Naive B cell (primary cell): ENCODE measurements around the gene NR2C1. TPM values are rescaled to one million over a fixed set of nuclear protein-coding genes. Genes with fewer than 3 reads are reported as not detected.
"Not testable (repeated sequence)": the region's sequence is repeated elsewhere in the genome, so short reads cannot be mapped to it uniquely, and the experiment has no call there.

Source experiments
- ATAC-seq, 2 donors: fragments of 150-1000 bp; cut with Tn5 transposase; 2 replicates each; pipeline ENCODE4 v1.10.0; 2021; ENCODE audit warnings: low read depth in 2 of 2, mild to moderate bottlenecking in 2 of 2, moderate library complexity in 2 of 2
- DNase-seq: peaks from one replicate; pipeline ENCODE4 v3.0.0; 2022
- H3K27ac Mint-ChIP-seq, 6 donors: one replicate each; pipeline ENCODE4 v1.8.0; 2020 to 2022; ENCODE audit warnings: mild to moderate bottlenecking in 6 of 6, mixed read lengths in 6 of 6, moderate library complexity in 5 of 6, inconsistent platforms in 2 of 6
- H3K27me3 Mint-ChIP-seq, 3 donors: one replicate each; pipeline ENCODE4 v1.8.0; 2021 to 2022; ENCODE audit warnings: mixed read lengths in 3 of 3, mild to moderate bottlenecking in 1 of 3
- H3K36me3 Mint-ChIP-seq, 2 donors: one replicate each; pipeline ENCODE4 v1.8.0; 2020 to 2022; ENCODE audit warnings: mixed read lengths in 2 of 2, inconsistent platforms in 1 of 2, mild to moderate bottlenecking in 1 of 2
- H3K4me1 Mint-ChIP-seq, 3 donors: one replicate each; pipeline ENCODE4 v1.8.0; 2020 to 2022; ENCODE audit warnings: mixed read lengths in 3 of 3, inconsistent platforms in 1 of 3, mild to moderate bottlenecking in 1 of 3, moderate library complexity in 1 of 3
- H3K4me3 Mint-ChIP-seq, 8 donors: one replicate each; pipeline ENCODE4 v1.8.0; 2020 to 2022; ENCODE audit warnings: mild to moderate bottlenecking in 8 of 8, mixed read lengths in 8 of 8, moderate library complexity in 8 of 8, inconsistent platforms in 2 of 8
- H3K9me3 Mint-ChIP-seq, 7 donors: one replicate each; pipeline ENCODE4 v1.8.0; 2020 to 2022; ENCODE audit warnings: mixed read lengths in 7 of 7, mild to moderate bottlenecking in 5 of 7, inconsistent platforms in 2 of 7, moderate library complexity in 1 of 7
- polyA plus RNA-seq, 6 donors: library from polyadenylated mRNA; unstranded; fragments of 300-500 nt; fragmentation: Illumina TruSeq; gene quantifications; one replicate each; pipeline ENCODE4 v1.2.3, GENCODE V29; 2021; ENCODE audit warnings: low read depth in 6 of 6

Gene NR2C1
- polyA plus RNA-seq, 6 donors from 2014 or later = 8.1 to 17.1 (median 11.5) TPM

- Mint-ChIP-seq H3K27me3 (no peaks in the 10 kb centered on the region), H3K9me3 (peaks cover 0 to 2% (median 0%) of the 10 kb centered on the region in 7 donors), H3K4me3 (no peak overlapping the region), H3K4me1 (peaks cover 18 to 19% (median 19%) of the 10 kb centered on the region in 3 donors), H3K36me3 (peaks cover 5 to 8% of the 10 kb centered on the region in 2 donors), H3K27ac (peak overlapping the region in 3 of 6 donors; percentile 4 to 74 (median 65))
- no peak for DNase-seq
- no peak for ATAC-seq
Measured at GRCh38 chr12:94987076-94987669, 86.2 kb downstream of the NR2C1 start.

- DNase-seq, H3K9me3 Mint-ChIP-seq, H3K4me3 Mint-ChIP-seq, H3K27me3 Mint-ChIP-seq, H3K36me3 Mint-ChIP-seq, H3K27ac Mint-ChIP-seq, ATAC-seq: not testable (repeated sequence)
- peaks cover 19 to 25% (median 20%) of the 10 kb centered on the region in 3 donors for H3K4me1 Mint-ChIP-seq
Measured at GRCh38 chr12:94985099-94985498, 88.3 kb downstream of the NR2C1 start.

DNA sequence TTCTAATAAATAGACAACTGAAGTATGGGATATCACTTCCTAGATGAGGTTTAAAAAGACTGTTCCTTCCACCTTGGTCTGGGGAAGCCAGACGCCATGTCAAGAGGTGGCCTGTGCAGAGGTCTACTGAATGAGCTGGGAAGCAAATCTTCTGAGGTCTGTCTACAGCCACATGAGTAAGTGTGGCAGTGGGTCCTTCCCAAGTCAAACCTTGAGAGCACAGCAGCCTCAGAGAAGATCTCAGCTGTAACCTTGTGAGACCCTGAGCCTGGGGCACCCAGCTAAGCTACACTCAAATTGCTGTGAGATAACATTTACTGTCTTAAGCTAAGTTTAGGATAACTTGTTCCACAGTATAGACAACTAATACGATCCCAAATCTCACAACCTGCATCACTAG, 90.1 kb downstream of the NR2C1 start:
- Mint-ChIP-seq H3K27me3 (no peaks in the 10 kb centered on the region), H3K4me1 (peaks cover 12 to 20% (median 18%) of the 10 kb centered on the region in 3 donors), H3K4me3 (no peak overlapping the region)

GRCh38 chr12:94982456-94982855, 91.0 kb downstream of the NR2C1 start:
- peaks cover 0 to 2% (median 0%) of the 10 kb centered on the region in 7 donors for H3K9me3 Mint-ChIP-seq
- H3K4me3 Mint-ChIP-seq = no peak overlapping the region
- DNase-seq = no peak
- no peak for ATAC-seq
- peaks cover 12 to 22% (median 16%) of the 10 kb centered on the region in 3 donors for H3K4me1 Mint-ChIP-seq
- H3K36me3 Mint-ChIP-seq = peaks cover 0 to 7% of the 10 kb centered on the region in 2 donors
- H3K27me3 Mint-ChIP-seq = no peaks in the 10 kb centered on the region
- peak overlapping the region in 1 of 6 donors; percentile 45 for H3K27ac Mint-ChIP-seq

More for the DNA sequence above, 90.1 kb downstream of the NR2C1 start:
- Mint-ChIP-seq H3K27ac (no peak overlapping the region), H3K9me3 (peaks cover 0 to 2% (median 0%) of the 10 kb centered on the region in 7 donors), H3K36me3 (peaks cover 0 to 7% of the 10 kb centered on the region in 2 donors)
- no peak for DNase-seq
- ATAC-seq = no peak

GRCh38 chr12:94980577-94980976, 92.8 kb downstream of the NR2C1 start:
- ATAC-seq = no peak
- H3K4me1 Mint-ChIP-seq = peaks cover 13 to 22% (median 15%) of the 10 kb centered on the region in 3 donors
- H3K27ac Mint-ChIP-seq = no peak overlapping the region

GRCh38 chr12:94979941-94980340, 93.5 kb downstream of the NR2C1 start:
- H3K27me3 Mint-ChIP-seq = no peaks in the 10 kb centered on the region
- peaks cover 13 to 22% (median 18%) of the 10 kb centered on the region in 3 donors for H3K4me1 Mint-ChIP-seq
- no peak for DNase-seq
- peak overlapping the region in 1 of 6 donors; percentile 40 for H3K27ac Mint-ChIP-seq
- peaks cover 6 to 7% of the 10 kb centered on the region in 2 donors for H3K36me3 Mint-ChIP-seq
- H3K9me3 Mint-ChIP-seq = no peaks in the 10 kb centered on the region
- H3K4me3 Mint-ChIP-seq = no peak overlapping the region
- ATAC-seq = no peak

More at GRCh38 chr12:94980577-94980976, 92.8 kb downstream of the NR2C1 start:
- Mint-ChIP-seq H3K4me3 (no peak overlapping the region), H3K27me3 (no peaks in the 10 kb centered on the region), H3K9me3 (no peaks in the 10 kb centered on the region), H3K36me3 (peaks cover 6 to 7% of the 10 kb centered on the region in 2 donors)
- DNase-seq = no peak

DNA sequence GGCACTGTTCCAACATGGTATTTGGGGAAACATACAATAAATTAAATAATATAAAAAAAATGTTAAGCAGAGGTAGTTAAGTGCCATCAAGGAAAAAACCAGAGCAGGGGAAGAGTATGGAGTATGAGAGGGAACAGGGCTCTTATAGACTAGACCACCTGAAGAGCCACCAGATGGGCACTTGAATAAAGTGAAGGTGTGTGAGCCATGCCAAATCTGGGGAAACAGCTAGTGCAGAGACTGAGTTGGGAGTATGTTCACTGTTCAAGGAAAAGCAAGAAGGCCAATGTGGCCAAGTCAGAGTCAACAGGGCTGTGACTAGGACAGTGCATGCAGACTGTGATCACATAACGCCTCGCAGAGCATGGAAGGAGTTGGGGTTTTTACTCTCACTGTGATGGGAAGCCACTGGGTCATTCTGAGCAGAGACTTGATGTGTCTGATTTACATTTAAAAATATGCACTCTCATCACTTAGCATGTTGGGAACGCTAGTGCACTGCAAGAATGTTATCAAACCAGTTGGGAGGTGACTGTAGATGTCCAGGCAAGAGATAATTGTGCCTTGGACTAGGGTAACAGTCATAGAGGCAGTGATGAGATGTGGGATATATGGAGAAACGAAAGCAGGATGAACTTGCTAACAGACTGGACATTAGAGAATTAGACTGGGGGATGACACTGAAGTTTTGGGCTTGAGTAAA, 95.5 kb downstream of the NR2C1 start:
- H3K4me3 Mint-ChIP-seq = no peak overlapping the region
- DNase-seq = no peak

DNA sequence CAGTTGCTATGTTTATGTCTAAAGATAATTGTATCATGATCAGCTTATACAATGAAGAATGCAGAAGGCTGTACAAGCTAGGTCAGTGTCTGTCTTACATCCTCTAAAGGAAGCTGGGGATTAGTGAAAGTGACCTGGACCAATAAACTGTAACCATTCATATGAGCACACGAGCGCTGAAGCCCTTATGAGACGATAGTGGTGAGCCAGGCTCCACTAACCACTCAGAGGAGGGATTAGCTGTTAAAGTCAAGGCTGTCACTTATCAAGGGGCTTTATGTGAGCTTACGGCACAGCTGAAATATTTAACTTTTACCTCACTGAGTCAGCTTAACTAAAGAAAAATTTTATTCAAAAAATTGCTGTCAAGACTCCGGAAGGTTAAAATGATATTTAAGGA, 100.2 kb downstream of the NR2C1 start:
- Mint-ChIP-seq H3K4me3 (no peak overlapping the region), H3K27me3 (no peaks in the 10 kb centered on the region), H3K9me3 (no peaks in the 10 kb centered on the region), H3K27ac (peak overlapping the region in 2 of 6 donors; percentile 50 to 57), H3K36me3 (peaks cover 18 to 20% of the 10 kb centered on the region in 2 donors), H3K4me1 (peaks cover 31 to 40% (median 35%) of the 10 kb centered on the region in 3 donors)
- ATAC-seq (peak in 1 of 2 donors; percentile 20), DNase-seq (no peak)

More for the DNA sequence above, 95.5 kb downstream of the NR2C1 start:
- H3K27me3 Mint-ChIP-seq = no peaks in the 10 kb centered on the region
- H3K9me3 Mint-ChIP-seq = no peaks in the 10 kb centered on the region
- no peak for ATAC-seq
- H3K36me3 Mint-ChIP-seq = peaks cover 6 to 14% of the 10 kb centered on the region in 2 donors
- H3K27ac Mint-ChIP-seq = peak overlapping the region in 1 of 6 donors; percentile 21
- peaks cover 7 to 16% (median 13%) of the 10 kb centered on the region in 3 donors for H3K4me1 Mint-ChIP-seq

DNA sequence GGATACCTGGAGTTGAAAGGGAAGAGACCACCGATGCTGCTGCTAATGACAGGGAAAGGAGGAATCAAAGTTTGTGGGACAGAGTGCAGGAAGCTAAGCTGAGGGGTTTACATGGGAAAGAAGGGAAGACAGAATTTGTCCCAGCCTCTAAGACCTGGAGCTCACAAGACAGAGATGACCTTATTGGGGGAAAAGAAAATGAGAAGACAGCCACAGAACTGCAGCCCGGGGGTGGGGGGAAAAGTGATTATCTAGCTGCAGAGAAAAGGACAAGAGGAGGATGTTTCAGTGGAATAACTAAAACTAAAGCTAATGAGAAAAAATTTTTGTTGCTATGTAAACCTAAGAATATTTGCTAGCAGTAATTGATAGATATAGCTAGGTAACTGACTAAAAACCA, 100.6 kb downstream of the NR2C1 start:
- H3K4me1 Mint-ChIP-seq = peaks cover 31 to 44% (median 32%) of the 10 kb centered on the region in 3 donors
- no peak overlapping the region for H3K4me3 Mint-ChIP-seq
- ATAC-seq (no peak), DNase-seq (no peak)
- H3K27ac Mint-ChIP-seq = peak overlapping the region in 3 of 6 donors; percentile 63 to 84 (median 83)
- peaks cover 18 to 20% of the 10 kb centered on the region in 2 donors for H3K36me3 Mint-ChIP-seq
- H3K9me3 Mint-ChIP-seq = no peaks in the 10 kb centered on the region
- H3K27me3 Mint-ChIP-seq = no peaks in the 10 kb centered on the region

DNA sequence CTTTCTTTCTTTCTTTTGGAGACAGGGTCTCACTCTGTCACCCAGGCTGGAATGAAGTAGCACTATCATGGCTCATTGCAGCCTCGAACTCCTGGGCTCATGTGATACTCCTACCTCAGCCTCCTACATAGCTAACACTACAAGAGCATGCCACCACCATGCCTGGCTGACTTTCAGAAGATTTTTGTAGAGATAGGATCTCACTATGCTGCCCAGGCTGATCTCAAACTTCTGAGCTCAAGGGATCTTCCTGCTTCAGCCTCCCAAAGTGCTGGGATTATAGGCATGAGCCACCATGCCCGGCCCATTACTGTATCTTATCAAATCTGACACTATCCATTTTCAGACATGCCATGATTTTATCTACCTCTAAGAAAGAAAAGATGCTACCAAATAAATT, 101.5 kb downstream of the NR2C1 start:
- H3K27ac Mint-ChIP-seq = no peak overlapping the region
- peak overlapping the region in 1 of 8 donors; percentile 42 for H3K4me3 Mint-ChIP-seq
- no peak for DNase-seq
- H3K4me1 Mint-ChIP-seq = peaks cover 32 to 53% (median 34%) of the 10 kb centered on the region in 3 donors
- no peaks in the 10 kb centered on the region for H3K27me3 Mint-ChIP-seq
- H3K36me3 Mint-ChIP-seq = peaks cover 18 to 20% of the 10 kb centered on the region in 2 donors
- H3K9me3 Mint-ChIP-seq = no peaks in the 10 kb centered on the region
- ATAC-seq = no peak

GRCh38 chr12:94970560-94970959, 102.9 kb downstream of the NR2C1 start:
- Mint-ChIP-seq H3K27ac (peak overlapping the region in 1 of 6 donors; percentile 62), H3K27me3 (no peaks in the 10 kb centered on the region), H3K9me3 (no peaks in the 10 kb centered on the region), H3K4me1 (peaks cover 29 to 55% (median 34%) of the 10 kb centered on the region in 3 donors), H3K36me3 (peaks cover 14 to 18% of the 10 kb centered on the region in 2 donors), H3K4me3 (no peak overlapping the region)
- ATAC-seq (no peak), DNase-seq (no peak)
